GM23338 (cell line): ENCODE results near the gene FBXO28. TPM values are rescaled to one million over a fixed set of nuclear protein-coding genes. Genes with fewer than 3 reads are reported as not detected.

ENCODE experiments used
- ATAC-seq: fragments of 200-7000 bp; cut with Tn5 transposase; 3 replicates; pipeline ENCODE4 v1.9.1; 2020
- DNase-seq: peaks from one replicate; pipeline ENCODE4 v3.0.0-alpha.2; 2015; ENCODE audit warnings: low spot score
- H2AFZ ChIP-seq: fragments of 200-600 bp; sonication (generic); 2 replicates; pipeline ENCODE4 v1.8.0; 2016; ENCODE audit warnings: antibody characterized with exemption, mild to moderate bottlenecking, moderate library complexity
- H3F3A ChIP-seq: fragments of 200-600 bp; sonication (generic); replicated peaks from 2 replicates; pipeline ENCODE4 v1.8.0; 2017; ENCODE audit warnings: antibody characterized with exemption, mixed run types, low read depth
- H3K27ac ChIP-seq: fragments of 200-600 bp; sonication (generic); 2 replicates; pipeline ENCODE4 v1.6.1; 2016; ENCODE audit warnings: low read depth
- H3K27me3 ChIP-seq: fragments of 200-600 bp; sonication (generic); 2 replicates; pipeline ENCODE4 v1.8.0; 2016; ENCODE audit warnings: mild to moderate bottlenecking, mixed run types, moderate library complexity; ENCODE audit not compliant: insufficient read depth
- H3K36me3 ChIP-seq: fragments of 200-600 bp; sonication (generic); 2 replicates; pipeline ENCODE4 v1.8.0; 2016; ENCODE audit warnings: mild to moderate bottlenecking; ENCODE audit not compliant: insufficient read depth
- H3K4me1 ChIP-seq: fragments of 200-600 bp; sonication (generic); 2 replicates; pipeline ENCODE4 v1.8.0; 2016; ENCODE audit warnings: mild to moderate bottlenecking, moderate library complexity; ENCODE audit not compliant: insufficient read depth
- H3K4me2 ChIP-seq: fragments of 200-600 bp; sonication (generic); 2 replicates; pipeline ENCODE4 v1.7.1; 2017; ENCODE audit warnings: mixed run types
- H3K4me3 ChIP-seq: fragments of 200-600 bp; sonication (generic); 2 replicates; pipeline ENCODE4 v1.6.1; 2016; ENCODE audit warnings: mixed run types
- H3K79me2 ChIP-seq: fragments of 200-600 bp; sonication (generic); replicated peaks from 2 replicates; pipeline ENCODE4 v1.8.0; 2017; ENCODE audit warnings: mild to moderate bottlenecking; ENCODE audit not compliant: insufficient read depth
- H3K9me2 ChIP-seq: fragments of 200-600 bp; sonication (generic); 2 replicates; pipeline ENCODE4 v1.8.0; 2017; ENCODE audit not compliant: insufficient read depth
- H4K20me1 ChIP-seq: fragments of 200-600 bp; sonication (generic); replicated peaks from 2 replicates; pipeline ENCODE4 v1.8.0; 2017; ENCODE audit warnings: mild to moderate bottlenecking; ENCODE audit not compliant: insufficient read depth
- H3K27ac Mint-ChIP-seq: 2 replicates; pipeline ENCODE4 v1.8.0; 2020; ENCODE audit warnings: inconsistent platforms, mild to moderate bottlenecking, moderate library complexity, mixed read lengths
- H3K27me3 Mint-ChIP-seq: 3 replicates; pipeline ENCODE4 v1.8.0; 2022; ENCODE audit warnings: low read depth, mild to moderate bottlenecking, moderate library complexity, mixed read lengths, inconsistent platforms; ENCODE audit not compliant: insufficient read depth, poor library complexity
- H3K36me3 Mint-ChIP-seq: 3 replicates; pipeline ENCODE4 v1.8.0; 2021; ENCODE audit warnings: low read depth, mild to moderate bottlenecking, inconsistent platforms, moderate library complexity, mixed read lengths
- H3K4me1 Mint-ChIP-seq: 3 replicates; pipeline ENCODE4 v1.8.0; 2020; ENCODE audit warnings: mild to moderate bottlenecking, inconsistent platforms, mixed read lengths
- H3K4me3 Mint-ChIP-seq: 3 replicates; pipeline ENCODE4 v1.8.0; 2021; ENCODE audit warnings: moderate library complexity, mild to moderate bottlenecking, inconsistent platforms, mixed read lengths
- H3K9me3 Mint-ChIP-seq: 3 replicates; pipeline ENCODE4 v1.8.0; 2020; ENCODE audit warnings: moderate library complexity, mild to moderate bottlenecking, inconsistent platforms, mixed read lengths
- CREB1 ChIP-seq: fragments of 250-450 bp; sonication (Bioruptor Pico); IDR thresholded peaks from 2 replicates; pipeline ENCODE4 v1.5.0; 2020; ENCODE audit warnings: low read depth, mild to moderate bottlenecking, moderate library complexity
- CTCF ChIP-seq, 2 experiments: fragments of 200-600 bp in 1 of 2; sonication (generic) in 1 of 2; conservative IDR thresholded peaks; 2 replicates each; pipeline versions ENCODE4 v1.5.1 to v1.6.1; 2016 to 2017; ENCODE audit warnings: antibody characterized with exemption in 2 of 2, low read depth in 2 of 2, mild to moderate bottlenecking in 2 of 2, moderate library complexity in 1 of 2
- ETS1 ChIP-seq: IDR thresholded peaks from 2 replicates; pipeline ENCODE4 v1.6.1; 2016; ENCODE audit warnings: antibody characterized with exemption
- EZH2 ChIP-seq: fragments of 200-600 bp; sonication (generic); IDR thresholded peaks from one replicate; pipeline ENCODE4 v1.8.0; 2017; ENCODE audit warnings: antibody characterized with exemption, mild to moderate bottlenecking, low read depth; ENCODE audit not compliant: unreplicated experiment
- JUNB ChIP-seq: IDR thresholded peaks from one replicate; pipeline ENCODE4 v1.6.1; 2016; ENCODE audit warnings: antibody characterized with exemption; ENCODE audit not compliant: unreplicated experiment
- NANOG ChIP-seq: IDR thresholded peaks from 2 replicates; pipeline ENCODE4 v1.6.1; 2016; ENCODE audit warnings: antibody characterized with exemption, borderline replicate concordance
- POLR2AphosphoS5 ChIP-seq: IDR thresholded peaks from 2 replicates; pipeline ENCODE4 v1.6.1; 2016; ENCODE audit warnings: antibody characterized with exemption, low read depth
- REST ChIP-seq: IDR thresholded peaks from one replicate; pipeline ENCODE4 v1.6.1; 2018; ENCODE audit warnings: antibody characterized with exemption; ENCODE audit not compliant: unreplicated experiment
- ZNF114 ChIP-seq: fragments of 250-450 bp; sonication (Bioruptor Pico); IDR thresholded peaks from 2 replicates; pipeline ENCODE4 v1.5.0; 2020; ENCODE audit warnings: mild to moderate bottlenecking, moderate library complexity
- ZNF331 ChIP-seq: fragments of 250-450 bp; sonication (Bioruptor Pico); IDR thresholded peaks from 2 replicates; pipeline ENCODE4 v1.5.0; 2020; ENCODE audit warnings: low read depth, mild to moderate bottlenecking, moderate library complexity
- polyA plus RNA-seq: library from polyadenylated mRNA; unstranded; fragments of >200 nt; fragmentation: Nextera tagmentation; extraction: Ambion mirVana; gene quantifications from 2 replicates; pipeline ENCODE4 v1.2.1, GENCODE V29; 2016
- total RNA-seq: library from RNA; depleted of rRNA; stranded (reverse); fragments of >200 nt; shearing (Covaris generic); gene quantifications from 2 replicates; pipeline ENCODE4 v1.2.3, GENCODE V29; 2014

The FBXO28 gene
- total and polyA plus RNA-seq, 2 experiments from 2014 or later: 16.9 to 45.2 TPM

- H4K20me1 ChIP-seq: peaks cover 16% of the 10 kb centered on the region
- H2AFZ ChIP-seq: no peak overlapping the region
- no peak overlapping the region for H3K4me3 Mint-ChIP-seq
- no peak overlapping the region for H3K27ac Mint-ChIP-seq
- H3K36me3 Mint-ChIP-seq: peaks cover 59% of the 10 kb centered on the region
- no peak for ATAC-seq
- no peaks in the 10 kb centered on the region for H3K4me1 ChIP-seq
- no peak overlapping the region for H3K27ac ChIP-seq
- H3K27me3 ChIP-seq: no peaks in the 10 kb centered on the region
- TF ChIP-seq CTCF (conservative IDR thresholded peaks at IDR 0.05; ENCODE audit: low read depth in 2 of 2) (no peak), JUNB (no peak), ZNF114 (CRISPR knock-in tag) (no peak), ETS1 (no peak), POLR2AphosphoS5 (no peak), ZNF331 (CRISPR knock-in tag) (no peak)
- no peaks in the 10 kb centered on the region for H3K9me3 Mint-ChIP-seq
- peaks cover 41% of the 10 kb centered on the region for H3K36me3 ChIP-seq
- peaks cover 8% of the 10 kb centered on the region; the same call in 1 of the 2 replicates for H3F3A ChIP-seq
- no peak for DNase-seq
- H3K27me3 Mint-ChIP-seq: no peaks in the 10 kb centered on the region
- peaks cover 47% of the 10 kb centered on the region for H3K79me2 ChIP-seq
- H3K4me2 ChIP-seq: no peak overlapping the region
- H3K4me1 Mint-ChIP-seq: no peaks in the 10 kb centered on the region
- no peaks in the 10 kb centered on the region for H3K9me2 ChIP-seq
- no peak overlapping the region for H3K4me3 ChIP-seq
Measured at GRCh38 chr1:224131253-224131652, 17.3 kb downstream of the FBXO28 start.

GRCh38 chr1:224132901-224133300 lies 19.0 kb downstream of the FBXO28 start:
- Histone ChIP-seq H3F3A (peaks cover 8% of the 10 kb centered on the region; the same call in 1 of the 2 replicates), H3K4me1 (no peaks in the 10 kb centered on the region), H3K36me3 (peaks cover 41% of the 10 kb centered on the region), H3K79me2 (peaks cover 38% of the 10 kb centered on the region), H4K20me1 (peaks cover 16% of the 10 kb centered on the region), H3K27me3 (no peaks in the 10 kb centered on the region), H3K4me3 (no peak overlapping the region), H2AFZ (no peak overlapping the region), H3K27ac (no peak overlapping the region), H3K4me2 (no peak overlapping the region), H3K9me2 (no peaks in the 10 kb centered on the region)
- no peaks in the 10 kb centered on the region for H3K27me3 Mint-ChIP-seq
- no peak overlapping the region for H3K4me3 Mint-ChIP-seq
- H3K27ac Mint-ChIP-seq: no peak overlapping the region
- TF ChIP-seq ZNF331 (CRISPR knock-in tag): no peak
- TF ChIP-seq NANOG: no peak
- TF ChIP-seq EZH2: no peak
- no peak for TF ChIP-seq CREB1 (CRISPR knock-in tag)
- TF ChIP-seq ETS1: no peak
- no peak for TF ChIP-seq REST
- TF ChIP-seq JUNB: no peak
- DNase-seq: no peak
- no peaks in the 10 kb centered on the region for H3K9me3 Mint-ChIP-seq
- no peak for ATAC-seq
- H3K4me1 Mint-ChIP-seq: no peaks in the 10 kb centered on the region
- peaks cover 60% of the 10 kb centered on the region for H3K36me3 Mint-ChIP-seq
